ENCODE results near the gene TTYH3. TPM values are rescaled to one million over a fixed set of nuclear protein-coding genes. Genes with fewer than 3 reads are reported as not detected.
A peak's percentile ranks its signal among the peaks of the same experiment; 100 is the strongest.

TTYH3 gene
- total and polyA plus RNA-seq, 9 of the 15 experiments (the other 6 are each of a cell fraction or from before 2014, with no cell fraction given) = 0.01 to 5.5 (median 1.1) TPM

GRCh38 chr7:2593036-2593727 is 38.6 kb upstream of the TTYH3 start:
- no peaks in the 10 kb centered on the region for H3K27me3 ChIP-seq (ENCODE audit: control insufficient read depth in 2 of 2, insufficient read depth in 2 of 2, low read length in 2 of 2)
- H3K9me3 ChIP-seq (replicated peaks; ENCODE audit: control insufficient read depth, insufficient read depth, low read depth, low read length) = no peaks in the 10 kb centered on the region
- in situ Hi-C loops (cut with MboI) = no loop called here
- H3K9ac ChIP-seq (ENCODE audit: insufficient read depth in 1 of 2, low read depth in 2 of 2, low read length in 2 of 2) = peak overlapping the region in 1 of 2 experiments; percentile 71; a peak in 1 of 4 replicates
- no peak overlapping the region for H3K4me3 ChIP-seq
- H3K4me2 ChIP-seq (ENCODE audit: insufficient read depth, low read length) = no peak overlapping the region
- POLR2A ChIA-PET = interaction anchor here (0.6 kb wide), 1 partner anchor 36 kb away, joined by 3 read pairs; no protein-coding TSS in a partner anchor
- no peak for TF ChIP-seq ZEB2 (IDR thresholded peaks at IDR 0.05)
- TF ChIP-seq, protein P1, sequence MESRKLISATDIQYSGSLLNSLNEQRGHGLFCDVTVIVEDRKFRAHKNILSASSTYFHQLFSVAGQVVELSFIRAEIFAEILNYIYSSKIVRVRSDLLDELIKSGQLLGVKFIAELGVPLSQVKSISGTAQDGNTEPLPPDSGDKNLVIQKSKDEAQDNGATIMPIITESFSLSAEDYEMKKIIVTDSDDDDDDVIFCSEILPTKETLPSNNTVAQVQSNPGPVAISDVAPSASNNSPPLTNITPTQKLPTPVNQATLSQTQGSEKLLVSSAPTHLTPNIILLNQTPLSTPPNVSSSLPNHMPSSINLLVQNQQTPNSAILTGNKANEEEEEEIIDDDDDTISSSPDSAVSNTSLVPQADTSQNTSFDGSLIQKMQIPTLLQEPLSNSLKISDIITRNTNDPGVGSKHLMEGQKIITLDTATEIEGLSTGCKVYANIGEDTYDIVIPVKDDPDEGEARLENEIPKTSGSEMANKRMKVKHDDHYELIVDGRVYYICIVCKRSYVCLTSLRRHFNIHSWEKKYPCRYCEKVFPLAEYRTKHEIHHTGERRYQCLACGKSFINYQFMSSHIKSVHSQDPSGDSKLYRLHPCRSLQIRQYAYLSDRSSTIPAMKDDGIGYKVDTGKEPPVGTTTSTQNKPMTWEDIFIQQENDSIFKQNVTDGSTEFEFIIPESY (CRISPR knock-in tag; IDR thresholded peaks at IDR 0.05) = no peak
- TF ChIP-seq CHD2 (IDR thresholded peaks at IDR 0.05; ENCODE audit: low read depth, low read length) = no peak
- TF ChIP-seq, protein P2, sequence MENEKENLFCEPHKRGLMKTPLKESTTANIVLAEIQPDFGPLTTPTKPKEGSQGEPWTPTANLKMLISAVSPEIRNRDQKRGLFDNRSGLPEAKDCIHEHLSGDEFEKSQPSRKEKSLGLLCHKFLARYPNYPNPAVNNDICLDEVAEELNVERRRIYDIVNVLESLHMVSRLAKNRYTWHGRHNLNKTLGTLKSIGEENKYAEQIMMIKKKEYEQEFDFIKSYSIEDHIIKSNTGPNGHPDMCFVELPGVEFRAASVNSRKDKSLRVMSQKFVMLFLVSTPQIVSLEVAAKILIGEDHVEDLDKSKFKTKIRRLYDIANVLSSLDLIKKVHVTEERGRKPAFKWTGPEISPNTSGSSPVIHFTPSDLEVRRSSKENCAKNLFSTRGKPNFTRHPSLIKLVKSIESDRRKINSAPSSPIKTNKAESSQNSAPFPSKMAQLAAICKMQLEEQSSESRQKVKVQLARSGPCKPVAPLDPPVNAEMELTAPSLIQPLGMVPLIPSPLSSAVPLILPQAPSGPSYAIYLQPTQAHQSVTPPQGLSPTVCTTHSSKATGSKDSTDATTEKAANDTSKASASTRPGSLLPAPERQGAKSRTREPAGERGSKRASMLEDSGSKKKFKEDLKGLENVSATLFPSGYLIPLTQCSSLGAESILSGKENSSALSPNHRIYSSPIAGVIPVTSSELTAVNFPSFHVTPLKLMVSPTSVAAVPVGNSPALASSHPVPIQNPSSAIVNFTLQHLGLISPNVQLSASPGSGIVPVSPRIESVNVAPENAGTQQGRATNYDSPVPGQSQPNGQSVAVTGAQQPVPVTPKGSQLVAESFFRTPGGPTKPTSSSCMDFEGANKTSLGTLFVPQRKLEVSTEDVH (IDR thresholded peaks at IDR 0.05; ENCODE audit: low read depth, partially characterized antibody) = no peak
- no peak for TF ChIP-seq TAF1 (IDR thresholded peaks at IDR 0.05; ENCODE audit: control insufficient read depth, extremely low read depth, insufficient read depth, low read length, severe bottlenecking)
- TF ChIP-seq STAT5A (IDR thresholded peaks at IDR 0.05; ENCODE audit: borderline replicate concordance, low read length) = no peak
- H3K27ac ChIP-seq (ENCODE audit: extremely low read depth, low read depth, low read length) = no peak overlapping the region
- ATAC-seq = no peak
- H3K79me2 ChIP-seq (ENCODE audit: control insufficient read depth, insufficient read depth, low read length) = no peaks in the 10 kb centered on the region
- DNase-seq (ENCODE audit: extremely low read depth in 1 of 4, low spot score in 3 of 4) = no peak
- CTCF ChIA-PET (ENCODE audit: low intra/inter-chr PET ratio) = no interaction called here
- intact Hi-C loops (cut with micrococcal nuclease) = no loop called here
- peaks cover 23% of the 10 kb centered on the region; the same call in 1 of the 3 replicates for H3K36me3 ChIP-seq (ENCODE audit: control insufficient read depth, insufficient read depth, low read length)
- H3K4me1 ChIP-seq (replicated peaks in 1 of 2; ENCODE audit: control insufficient read depth in 2 of 2, insufficient read depth in 2 of 2, low read length in 2 of 2) = peaks cover 0 to 12% of the 10 kb centered on the region in 2 experiments; a peak in 2 of 5 replicates
- H2AFZ ChIP-seq (ENCODE audit: low read depth, low read length) = no peak overlapping the region
- H4K20me1 ChIP-seq (replicated peaks; ENCODE audit: control insufficient read depth, insufficient read depth, low read length) = no peaks in the 10 kb centered on the region
- peaks cover 2% of the 10 kb centered on the region for H3K9me1 ChIP-seq (ENCODE audit: control insufficient read depth, insufficient read depth, low read length)
- no peak for FAIRE-seq
- 88% methylated on average over 30 of the region's 38 CpGs for WGBS (ENCODE audit: insufficient coverage, low coverage, missing lambda C conversion rate)
- no TSS peak for BruUV-seq (replicated peaks)
